Activated naive CD4-positive, alpha-beta T cell treated with anti-CD3 and anti-CD28 coated beads, Interleukin-2, amount 50 U/mL, for 16 hours (primary cell): Measurements from ENCODE around the gene UAP1.
"Not testable (repeated sequence)": the region's sequence is repeated elsewhere in the genome, so short reads cannot be mapped to it uniquely, and the experiment has no call there.

Experiments used
- DNase-seq: peaks from one replicate; pipeline ENCODE4 v3.0.0-alpha.2; 2020

Gene UAP1

GRCh38 chr1:162566870-162567269, 5.3 kb downstream of the UAP1 start:
- no peak for DNase-seq

- no peak for DNase-seq
Observed at GRCh38 chr1:162568802-162569201, 7.3 kb downstream of the UAP1 start.

- no peak for DNase-seq
Observed at GRCh38 chr1:162570718-162571117, 9.2 kb downstream of the UAP1 start.

GRCh38 chr1:162571121-162571520, 9.6 kb downstream of the UAP1 start:
- DNase-seq: not testable (repeated sequence)

- DNase-seq: no peak
Observed at GRCh38 chr1:162571696-162572095, 10.2 kb downstream of the UAP1 start.

GRCh38 chr1:162573136-162573535, 11.6 kb downstream of the UAP1 start:
- DNase-seq: no peak

- no peak for DNase-seq
Observed at GRCh38 chr1:162578071-162578700, 16.7 kb downstream of the UAP1 start.

- DNase-seq: no peak
Observed at GRCh38 chr1:162578936-162579335, 17.4 kb downstream of the UAP1 start.

- DNase-seq: no peak
Observed at GRCh38 chr1:162580308-162580707, 18.8 kb downstream of the UAP1 start.

- not testable (repeated sequence) for DNase-seq
Observed at GRCh38 chr1:162582901-162583300, 21.4 kb downstream of the UAP1 start.

- DNase-seq: not testable (repeated sequence)
Observed at GRCh38 chr1:162585101-162585500, 23.6 kb downstream of the UAP1 start.

GRCh38 chr1:162587347-162587746, 25.8 kb downstream of the UAP1 start:
- no peak for DNase-seq

GRCh38 chr1:162587761-162588260, 26.3 kb downstream of the UAP1 start:
- no peak for DNase-seq

- no peak for DNase-seq
Observed at GRCh38 chr1:162590101-162590500, 28.6 kb downstream of the UAP1 start.

- DNase-seq: no peak
Observed at GRCh38 chr1:162590686-162591085, 29.2 kb downstream of the UAP1 start.

GRCh38 chr1:162596514-162597170, 35.1 kb downstream of the UAP1 start:
- DNase-seq: no peak

- DNase-seq: no peak
Observed at GRCh38 chr1:162599451-162599850, 37.9 kb downstream of the UAP1 start.

- not testable (repeated sequence) for DNase-seq
Observed at GRCh38 chr1:162603117-162603516, 41.6 kb downstream of the UAP1 start.

GRCh38 chr1:162605225-162605927, 43.9 kb downstream of the UAP1 start:
- no peak for DNase-seq

- DNase-seq: no peak
Observed at GRCh38 chr1:162609306-162609705, 47.8 kb downstream of the UAP1 start.

GRCh38 chr1:162612606-162613400, 51.3 kb downstream of the UAP1 start:
- no peak for DNase-seq

GRCh38 chr1:162616848-162617247, 55.3 kb downstream of the UAP1 start:
- no peak for DNase-seq

GRCh38 chr1:162617513-162617912, 56.0 kb downstream of the UAP1 start:
- DNase-seq: no peak
